Gastroesophageal sphincter (tissue), 4 donors: Measurements from ENCODE around the gene CUBN. TPM values are rescaled to one million over a fixed set of nuclear protein-coding genes. Genes with fewer than 3 reads are reported as not detected.

Experiments used
- ATAC-seq: fragments of 150-250 bp; one replicate; pipeline ENCODE4 v1.9.1; 2016; ENCODE audit warnings: mild to moderate bottlenecking, moderate library complexity
- H3K27ac ChIP-seq, 4 donors: fragments of 200-600 bp; sonication (generic) in 3 of 4; 1 replicate in 3 of 4; 2 replicates in 1 of 4; pipeline ENCODE4 v1.5.1; 2016 to 2019
- H3K27me3 ChIP-seq: fragments of 200-600 bp; sonication (generic); one replicate; pipeline ENCODE4 v1.5.1; 2019
- H3K36me3 ChIP-seq, 2 donors: fragments of 200-600 bp; sonication (generic); one replicate each; pipeline ENCODE4 v1.5.1; 2019; ENCODE audit warnings: control low read depth in 1 of 2
- H3K4me1 ChIP-seq, 3 donors: fragments of 200-600 bp; sonication (generic); 1 replicate in 2 of 3; 2 replicates in 1 of 3; pipeline ENCODE4 v1.5.1; 2016 to 2019; ENCODE audit warnings: control low read depth in 2 of 3
- H3K4me3 ChIP-seq, 2 donors: fragments of 200-600 bp; sonication (generic); one replicate each; pipeline ENCODE4 v1.5.1; 2019; ENCODE audit warnings: mild to moderate bottlenecking in 1 of 2, moderate library complexity in 1 of 2
- H3K9me3 ChIP-seq, 3 donors: fragments of 200-600 bp; sonication (generic); one replicate each; pipeline ENCODE4 v1.5.1; 2017 to 2019; ENCODE audit warnings: control low read depth in 2 of 3
- EP300 ChIP-seq: sonication (generic); formaldehyde crosslinking; IDR thresholded peaks from one replicate; pipeline ENCODE4 v1.6.1; 2017; ENCODE audit warnings: antibody characterized with exemption, mild to moderate bottlenecking
- POLR2A ChIP-seq, 2 donors: fragments of 450-650 bp; IDR thresholded peaks; one replicate each; pipeline ENCODE4 v1.6.1; 2017; ENCODE audit warnings: antibody characterized with exemption in 2 of 2, mild to moderate bottlenecking in 2 of 2, moderate library complexity in 1 of 2
- POLR2AphosphoS5 ChIP-seq: sonication (generic); formaldehyde crosslinking; IDR thresholded peaks from one replicate; pipeline ENCODE4 v1.6.1; 2017; ENCODE audit warnings: antibody characterized with exemption
- WGBS, 2 donors: methylation state at CpG; one replicate each; pipeline ENCODE4 v1.1.5; 2018; ENCODE audit warnings: low coverage in 1 of 2; 5-methylcytosine and 5-hydroxymethylcytosine counted together
- total RNA-seq, 4 donors: library from RNA; depleted of rRNA; stranded (reverse); fragments of >200 nt; gene quantifications; one replicate each; pipeline ENCODE4 v1.1.0, GENCODE V29; 2016
- TF ChIP-seq, protein P1 (sequence below), 4 experiments: fragments of 200-600 bp in 2 of 4; fragments of 450-650 bp in 2 of 4; sonication (generic) in 1 of 4; IDR thresholded peaks; one replicate each; pipeline ENCODE4 v1.5.1; 2017 to 2019; ENCODE audit warnings: antibody characterized with exemption in 4 of 4, mild to moderate bottlenecking in 2 of 4, moderate library complexity in 2 of 4

CUBN gene
- total RNA-seq, 4 donors from 2014 or later: 0.37 to 2.8 (median 1.6) TPM

DNA sequence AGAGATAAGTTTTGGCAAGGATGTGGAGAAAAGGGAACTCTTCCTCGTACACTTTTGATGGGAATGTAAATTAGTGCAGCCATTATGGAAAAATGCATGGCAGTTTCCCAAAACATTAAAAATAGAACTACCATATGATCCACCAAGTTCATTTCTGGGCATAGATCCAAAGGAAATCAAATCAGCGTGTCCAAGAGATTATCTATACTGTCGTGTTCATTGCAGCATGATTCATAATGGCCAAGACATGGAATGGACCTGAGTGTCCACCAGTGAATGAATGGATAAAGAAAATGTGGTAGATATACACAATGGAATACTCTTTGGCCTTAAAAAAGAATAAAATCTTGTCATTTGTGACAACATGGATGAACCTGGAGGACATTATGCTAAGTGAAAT lies 242.0 kb downstream of the CUBN start:
- H3K27ac ChIP-seq: no peak overlapping the region
- no peaks in the 10 kb centered on the region for H3K36me3 ChIP-seq
- WGBS, 2 donors: 21 to 26% methylated on average over 3 of the region's 3 CpGs
- H3K4me1 ChIP-seq: peaks cover 0 to 11% (median 0%) of the 10 kb centered on the region in 3 donors
- no peaks in the 10 kb centered on the region for H3K27me3 ChIP-seq
- H3K4me3 ChIP-seq: no peak overlapping the region
- no peak for ATAC-seq
- TF ChIP-seq EP300: no peak
- no peak for TF ChIP-seq POLR2A (IDR thresholded peaks at IDR 0.05)
- TF ChIP-seq POLR2AphosphoS5: no peak
- TF ChIP-seq, protein P1, sequence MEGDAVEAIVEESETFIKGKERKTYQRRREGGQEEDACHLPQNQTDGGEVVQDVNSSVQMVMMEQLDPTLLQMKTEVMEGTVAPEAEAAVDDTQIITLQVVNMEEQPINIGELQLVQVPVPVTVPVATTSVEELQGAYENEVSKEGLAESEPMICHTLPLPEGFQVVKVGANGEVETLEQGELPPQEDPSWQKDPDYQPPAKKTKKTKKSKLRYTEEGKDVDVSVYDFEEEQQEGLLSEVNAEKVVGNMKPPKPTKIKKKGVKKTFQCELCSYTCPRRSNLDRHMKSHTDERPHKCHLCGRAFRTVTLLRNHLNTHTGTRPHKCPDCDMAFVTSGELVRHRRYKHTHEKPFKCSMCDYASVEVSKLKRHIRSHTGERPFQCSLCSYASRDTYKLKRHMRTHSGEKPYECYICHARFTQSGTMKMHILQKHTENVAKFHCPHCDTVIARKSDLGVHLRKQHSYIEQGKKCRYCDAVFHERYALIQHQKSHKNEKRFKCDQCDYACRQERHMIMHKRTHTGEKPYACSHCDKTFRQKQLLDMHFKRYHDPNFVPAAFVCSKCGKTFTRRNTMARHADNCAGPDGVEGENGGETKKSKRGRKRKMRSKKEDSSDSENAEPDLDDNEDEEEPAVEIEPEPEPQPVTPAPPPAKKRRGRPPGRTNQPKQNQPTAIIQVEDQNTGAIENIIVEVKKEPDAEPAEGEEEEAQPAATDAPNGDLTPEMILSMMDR (IDR thresholded peaks at IDR 0.05): no peak
- no peaks in the 10 kb centered on the region for H3K9me3 ChIP-seq

DNA sequence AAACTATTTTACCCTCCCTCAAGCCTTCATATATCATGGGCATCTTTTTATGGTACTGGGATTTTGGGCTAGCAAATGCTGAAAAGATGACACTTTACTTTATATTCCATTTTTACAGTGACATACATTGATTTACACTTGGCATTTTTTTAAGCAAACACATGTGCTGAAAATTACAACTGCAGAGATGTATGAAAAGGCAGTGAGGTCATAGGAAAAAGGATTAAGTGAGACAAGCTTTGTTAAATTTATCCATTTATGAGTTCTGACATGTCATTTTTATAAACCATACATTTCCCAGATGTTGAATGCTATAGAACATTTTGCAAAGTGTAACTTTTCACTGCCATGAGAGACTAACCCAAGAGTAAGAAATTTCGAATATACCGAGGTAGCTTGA lies 243.6 kb downstream of the CUBN start:
- H3K27ac ChIP-seq: no peak overlapping the region
- ATAC-seq: no peak
- H3K36me3 ChIP-seq: no peaks in the 10 kb centered on the region
- H3K4me1 ChIP-seq: no peaks in the 10 kb centered on the region
- WGBS, 2 donors: 11 to 49% methylated on average over 2 of the region's 2 CpGs
- H3K9me3 ChIP-seq: no peaks in the 10 kb centered on the region
- no peak for TF ChIP-seq POLR2A (IDR thresholded peaks at IDR 0.05)
- no peak for TF ChIP-seq POLR2AphosphoS5
- TF ChIP-seq, protein P1 (IDR thresholded peaks at IDR 0.05): no peak
- no peak for TF ChIP-seq EP300
- no peak overlapping the region for H3K4me3 ChIP-seq
- H3K27me3 ChIP-seq: no peaks in the 10 kb centered on the region

DNA sequence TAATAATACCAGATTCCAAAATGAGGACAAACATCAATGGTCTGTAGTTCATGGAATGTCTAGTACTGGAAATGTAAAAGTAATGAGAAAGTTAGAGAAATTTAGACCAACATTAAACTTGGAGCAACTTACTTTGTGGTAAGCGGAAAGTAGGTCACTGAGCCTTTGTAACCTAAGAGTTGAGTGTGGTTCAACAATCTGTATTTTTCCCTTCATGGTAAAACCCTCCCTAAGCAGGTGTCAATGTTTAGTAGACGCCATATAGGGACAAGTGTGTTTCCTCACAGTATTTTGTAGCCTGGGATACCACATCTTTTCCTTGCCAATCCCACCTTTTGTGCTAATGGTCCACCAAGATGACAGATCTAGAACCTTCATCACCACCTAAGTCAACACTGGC lies 245.1 kb downstream of the CUBN start:
- H3K4me3 ChIP-seq: no peak overlapping the region
- ATAC-seq: no peak
- no peak overlapping the region for H3K27ac ChIP-seq
- H3K4me1 ChIP-seq: no peaks in the 10 kb centered on the region
- no peaks in the 10 kb centered on the region for H3K9me3 ChIP-seq
- H3K36me3 ChIP-seq: no peaks in the 10 kb centered on the region
- TF ChIP-seq POLR2A (IDR thresholded peaks at IDR 0.05): no peak
- TF ChIP-seq POLR2AphosphoS5: no peak
- TF ChIP-seq EP300: no peak
- TF ChIP-seq, protein P1 (IDR thresholded peaks at IDR 0.05): no peak
- WGBS, 2 donors: 94 to 100% methylated on average over 2 of the region's 2 CpGs
- no peaks in the 10 kb centered on the region for H3K27me3 ChIP-seq

DNA sequence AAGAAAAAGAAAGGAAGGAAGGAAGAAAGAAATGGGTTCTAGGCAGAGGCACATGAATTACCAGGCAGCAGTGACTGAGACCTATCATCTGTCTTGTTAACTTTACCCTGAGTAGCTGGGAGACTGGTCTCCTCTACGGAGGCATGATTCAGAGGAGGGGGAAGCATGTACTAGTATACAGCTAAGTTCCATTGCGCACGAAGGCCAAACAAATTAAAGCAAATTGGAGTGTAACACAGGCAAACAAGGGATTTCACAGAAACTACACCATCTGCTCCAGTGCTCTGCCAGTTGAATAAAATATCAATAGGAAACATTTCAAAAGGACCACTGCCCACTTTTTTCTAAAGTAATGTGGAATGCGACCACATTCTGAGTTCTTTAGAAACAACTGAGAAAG lies 246.5 kb downstream of the CUBN start:
- Histone ChIP-seq H3K4me3 (no peak overlapping the region), H3K27ac (no peak overlapping the region), H3K4me1 (no peaks in the 10 kb centered on the region), H3K9me3 (no peaks in the 10 kb centered on the region), H3K27me3 (no peaks in the 10 kb centered on the region), H3K36me3 (no peaks in the 10 kb centered on the region)
- TF ChIP-seq, protein P1 (IDR thresholded peaks at IDR 0.05): no peak
- no peak for TF ChIP-seq EP300
- TF ChIP-seq POLR2AphosphoS5: no peak
- no peak for TF ChIP-seq POLR2A (IDR thresholded peaks at IDR 0.05)
- ATAC-seq: no peak
- WGBS, 2 donors: 70 to 90% methylated on average over 2 to 4 of the region's 4 CpGs

DNA sequence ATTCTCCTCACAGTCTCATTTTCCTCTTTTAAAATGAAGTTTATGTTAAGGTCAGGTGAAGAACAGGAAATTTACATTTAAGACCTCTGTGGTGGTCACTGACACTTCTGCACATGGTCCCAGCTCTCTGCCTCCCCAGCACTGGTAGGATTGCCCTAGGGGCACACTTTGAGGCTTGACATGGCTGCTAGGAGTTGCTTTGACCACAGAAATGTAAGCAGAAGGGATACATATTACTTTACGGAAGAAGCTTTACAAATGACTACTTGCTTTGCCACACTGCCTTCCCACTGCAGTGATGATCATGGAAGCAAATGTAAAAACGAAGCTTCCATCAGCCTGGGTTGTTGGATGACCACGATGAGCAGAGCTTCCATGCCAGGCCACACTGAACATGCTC lies 259.3 kb downstream of the CUBN start:
- no peak for ATAC-seq
- no peaks in the 10 kb centered on the region for H3K9me3 ChIP-seq
- TF ChIP-seq POLR2A (IDR thresholded peaks at IDR 0.05) (no peak), POLR2AphosphoS5 (no peak), EP300 (no peak)
- TF ChIP-seq, protein P1 (IDR thresholded peaks at IDR 0.05): no peak
- H3K36me3 ChIP-seq: peaks cover 0 to 4% of the 10 kb centered on the region in 2 donors
- H3K27ac ChIP-seq: no peak overlapping the region
- no peaks in the 10 kb centered on the region for H3K4me1 ChIP-seq
- H3K4me3 ChIP-seq: no peak overlapping the region
- 92% methylated on average over 2 to 3 of the region's 3 CpGs for WGBS, 2 donors
- no peaks in the 10 kb centered on the region for H3K27me3 ChIP-seq
